Spleen (tissue), 11 donors: ENCODE results near the gene NAA40. TPM values are rescaled to one million over a fixed set of nuclear protein-coding genes. Genes with fewer than 3 reads are reported as not detected.

Experiments used
- DNase-seq: peaks from one replicate; pipeline ENCODE4 v3.0.0-alpha.2; 2020
- H3K27ac ChIP-seq, 8 donors: fragments of 200-600 bp; sonication (generic) in 7 of 8; 1 replicate in 4 of 8; 2 replicates in 4 of 8; pipeline versions ENCODE4 v1.5.0 to v1.8.0; 2016 to 2021; ENCODE audit warnings: inconsistent platforms in 4 of 8, mild to moderate bottlenecking in 4 of 8, moderate library complexity in 1 of 8
- H3K27me3 ChIP-seq, 7 donors: fragments of 200-600 bp; sonication (generic) in 6 of 7; replicated peaks in 1 of 7; 1 replicate in 4 of 7; 2 replicates in 3 of 7; pipeline versions ENCODE4 v1.5.0 to v1.8.0; 2016 to 2021; ENCODE audit warnings: inconsistent platforms in 3 of 7, mild to moderate bottlenecking in 1 of 7
- H3K36me3 ChIP-seq, 6 donors: fragments of 200-600 bp; sonication (generic) in 5 of 6; 1 replicate in 4 of 6; 2 replicates in 2 of 6; pipeline versions ENCODE4 v1.5.0 to v1.8.0; 2016 to 2021; ENCODE audit warnings: inconsistent platforms in 2 of 6
- H3K4me1 ChIP-seq, 6 donors: fragments of 200-600 bp; sonication (generic) in 5 of 6; 1 replicate in 3 of 6; 2 replicates in 3 of 6; pipeline versions ENCODE4 v1.5.0 to v1.8.0; 2016 to 2021; ENCODE audit warnings: inconsistent platforms in 3 of 6
- H3K4me3 ChIP-seq, 8 donors: fragments of 200-600 bp; sonication (generic) in 7 of 8; 1 replicate in 4 of 8; 2 replicates in 4 of 8; pipeline versions ENCODE4 v1.5.0 to v1.8.0; 2016 to 2021; ENCODE audit warnings: inconsistent platforms in 4 of 8, mild to moderate bottlenecking in 4 of 8, moderate library complexity in 2 of 8
- H3K9me3 ChIP-seq, 8 donors: fragments of 200-600 bp; sonication (generic) in 7 of 8; 1 replicate in 4 of 8; 2 replicates in 4 of 8; pipeline versions ENCODE4 v1.5.0 to v1.8.0; 2016 to 2021; ENCODE audit warnings: inconsistent platforms in 4 of 8
- POLR2A ChIP-seq, 3 donors: fragments of 450-650 bp; IDR thresholded peaks; one replicate each; pipeline ENCODE4 v1.5.1; 2017; ENCODE audit warnings: antibody characterized with exemption in 3 of 3, mild to moderate bottlenecking in 1 of 3
- POLR2AphosphoS5 ChIP-seq, 3 donors: sonication (generic); formaldehyde crosslinking; IDR thresholded peaks; one replicate each; pipeline ENCODE4 v1.5.1; 2017; ENCODE audit warnings: antibody characterized with exemption in 3 of 3
- WGBS, 5 donors: extraction: QIAGEN DNeasy Blood & Tissue Kit in 3 of 5; methylation state at CpG; one replicate each; pipeline versions ENCODE4 v1.1.5 to v1.1.7; 2013 to 2018; 5-methylcytosine and 5-hydroxymethylcytosine counted together
- intact Hi-C: fragments of 100-400 bp; cut with DNase I; formaldehyde crosslinking; loops from one replicate; pipeline ENCODE4 v1.15.0; 2023; ENCODE audit warnings: low total_unique reads
- polyA plus RNA-seq, 3 donors: library from polyadenylated mRNA; stranded (reverse); fragments of 200-250 nt; gene quantifications; one replicate each; pipeline ENCODE4 v1.2.1, GENCODE V29; 2013
- total RNA-seq, 7 donors: library from RNA; depleted of rRNA in 3 of 7; stranded (reverse); fragments of >200 nt in 3 of 7; fragmentation: NEBNext Ultra II Directional in 4 of 7; extraction: Animal tissue kit (Norgen Biotek cat#: 25700) in 4 of 7; gene quantifications; one replicate each; pipeline versions ENCODE4 v1.1.0 to v1.2.1, GENCODE V29; 2016 to 2021
- TF ChIP-seq, protein P1 (sequence below), 11 experiments: fragments of 200-600 bp in 7 of 11; fragments of 450-650 bp in 4 of 11; sonication (generic) in 4 of 11; IDR thresholded peaks in 8 of 11; conservative IDR thresholded peaks in 3 of 11; 1 replicate in 7 of 11; 2 replicates in 4 of 11; pipeline versions ENCODE4 v1.4.0 to v1.8.0; 2016 to 2021; ENCODE audit warnings: antibody characterized with exemption in 11 of 11, inconsistent platforms in 4 of 11, mild to moderate bottlenecking in 1 of 11
- donor health status: healthy with polysubstance abuse.
- donor health status: DM: no; HTN: no; CAD: no; lungs with moderate emphysema.
- donor health status: DM: no; HTN: no; CAD: no.
- donor health status: Bipolar disorder and iron deficiency.
- donor health status: healthy.
- donor health status: DM: no; HTN: no; CAD: no.
- donor health status: DM: yes; HTN: yes; CAD: no.

NAA40 gene
- total and polyA plus RNA-seq, 10 donors = 12.1 to 45.4 (median 30.2) TPM

DNA sequence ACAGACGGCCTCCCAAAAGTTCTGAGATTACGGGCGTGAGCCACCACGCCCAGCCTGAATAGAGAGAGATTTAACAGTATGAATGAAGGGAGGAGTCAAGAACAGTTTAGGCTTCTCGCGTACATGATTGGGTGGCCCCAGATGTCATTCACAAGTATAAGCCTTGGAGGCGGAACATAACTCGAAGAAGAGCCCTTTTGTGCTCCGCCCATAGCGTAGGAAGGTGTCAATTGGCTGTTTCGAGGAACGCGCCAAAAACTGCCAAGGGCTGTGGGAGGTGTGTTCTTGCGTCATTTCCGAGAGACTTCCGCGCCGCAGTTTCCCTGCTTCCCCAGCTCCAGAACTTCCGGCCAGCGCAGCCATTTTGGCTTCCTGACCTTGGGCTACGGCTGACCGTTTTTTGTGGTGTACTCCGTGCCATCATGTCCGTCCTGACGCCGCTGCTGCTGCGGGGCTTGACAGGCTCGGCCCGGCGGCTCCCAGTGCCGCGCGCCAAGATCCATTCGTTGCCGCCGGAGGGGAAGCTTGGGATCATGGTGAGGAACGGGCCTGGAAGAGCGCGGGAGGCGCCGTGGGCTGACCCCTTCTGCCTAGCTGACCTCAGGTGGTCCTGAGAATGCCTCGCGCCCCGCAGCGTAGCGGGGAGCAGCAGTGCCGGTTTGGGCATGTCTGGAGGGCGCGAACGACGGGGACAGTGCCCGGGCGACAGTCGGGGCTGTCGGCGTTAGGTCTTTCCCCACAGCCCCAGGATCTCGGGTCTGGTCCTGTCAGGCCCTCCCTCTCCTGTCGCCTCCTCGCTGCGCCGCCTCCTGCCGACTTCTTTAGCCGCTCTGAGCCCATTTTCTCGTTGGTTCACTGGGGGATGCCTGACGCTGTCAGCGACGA is 35.7 kb downstream of the NAA40 start, which contains the start of gene COX8A:
COX8A (plus strand) TSS at position 362 of the 885 bp plus-strand sequence; CDS start at position 423, 61 bp downstream.
- WGBS, 5 donors = 0 to 1% (median 0%) methylated on average over 34 to 67 of the region's 67 CpGs
- intact Hi-C loops = no loop called here
- peak; percentile 96 for DNase-seq
- TF ChIP-seq POLR2AphosphoS5 (IDR thresholded peaks at IDR 0.05) (peak; percentile 91 to 92 (median 92)), POLR2A (IDR thresholded peaks at IDR 0.05) (peak in 1 of 3 donors; percentile 30)
- TF ChIP-seq, protein P1, sequence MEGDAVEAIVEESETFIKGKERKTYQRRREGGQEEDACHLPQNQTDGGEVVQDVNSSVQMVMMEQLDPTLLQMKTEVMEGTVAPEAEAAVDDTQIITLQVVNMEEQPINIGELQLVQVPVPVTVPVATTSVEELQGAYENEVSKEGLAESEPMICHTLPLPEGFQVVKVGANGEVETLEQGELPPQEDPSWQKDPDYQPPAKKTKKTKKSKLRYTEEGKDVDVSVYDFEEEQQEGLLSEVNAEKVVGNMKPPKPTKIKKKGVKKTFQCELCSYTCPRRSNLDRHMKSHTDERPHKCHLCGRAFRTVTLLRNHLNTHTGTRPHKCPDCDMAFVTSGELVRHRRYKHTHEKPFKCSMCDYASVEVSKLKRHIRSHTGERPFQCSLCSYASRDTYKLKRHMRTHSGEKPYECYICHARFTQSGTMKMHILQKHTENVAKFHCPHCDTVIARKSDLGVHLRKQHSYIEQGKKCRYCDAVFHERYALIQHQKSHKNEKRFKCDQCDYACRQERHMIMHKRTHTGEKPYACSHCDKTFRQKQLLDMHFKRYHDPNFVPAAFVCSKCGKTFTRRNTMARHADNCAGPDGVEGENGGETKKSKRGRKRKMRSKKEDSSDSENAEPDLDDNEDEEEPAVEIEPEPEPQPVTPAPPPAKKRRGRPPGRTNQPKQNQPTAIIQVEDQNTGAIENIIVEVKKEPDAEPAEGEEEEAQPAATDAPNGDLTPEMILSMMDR (IDR thresholded peaks at IDR 0.05 in 8 of 11, conservative IDR thresholded peaks at IDR 0.05 in 3 of 11) = peak in 3 of 11 experiments; percentile 8 to 42 (median 8)
- peaks cover 17 to 39% (median 31%) of the 10 kb centered on the region in 6 donors for H3K4me1 ChIP-seq
- peak within 1 kb of the TSS; percentile 93 to 98 (median 96) for H3K27ac ChIP-seq
- peaks cover 0 to 23% (median 2%) of the 10 kb centered on the region in 6 donors for H3K36me3 ChIP-seq
- peak within 1 kb of the TSS; percentile 91 to 99 (median 96) for H3K4me3 ChIP-seq
- peaks cover 0 to 13% (median 0%) of the 10 kb centered on the region in 7 donors for H3K27me3 ChIP-seq
- no peaks in the 10 kb centered on the region for H3K9me3 ChIP-seq

- DNase-seq = no peak
These were observed 39.9 kb downstream of the NAA40 start for GRCh38 chr11:63978551-63979239.

DNA sequence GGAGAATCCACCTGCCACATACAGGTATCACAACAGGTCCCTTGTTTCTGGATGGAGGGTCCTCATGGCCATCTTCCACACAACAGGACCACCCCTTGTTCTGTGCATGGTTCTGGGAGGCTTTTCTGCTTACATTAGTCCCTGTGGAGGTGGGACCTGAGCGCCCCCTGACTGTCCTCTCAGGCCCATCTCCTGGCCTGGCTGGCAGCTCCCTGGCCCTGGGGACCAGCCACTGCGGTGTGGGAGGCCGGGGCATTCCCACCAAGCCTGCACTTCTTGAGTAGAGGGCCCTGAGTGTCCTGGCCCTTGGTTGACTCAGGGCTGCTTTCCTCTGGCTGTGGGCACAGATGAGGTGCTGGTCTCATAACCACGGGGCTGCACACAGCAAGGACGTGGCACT is 40.6 kb downstream of the NAA40 start:
- H3K27ac ChIP-seq = no peak overlapping the region
- 83 to 92% (median 88%) methylated on average over 2 to 5 of the region's 5 CpGs for WGBS, 5 donors
- intact Hi-C loops = no loop called here
- DNase-seq = no peak
- no peaks in the 10 kb centered on the region for H3K9me3 ChIP-seq
- H3K36me3 ChIP-seq = peaks cover 0 to 26% (median 2%) of the 10 kb centered on the region in 6 donors
- H3K4me1 ChIP-seq = peaks cover 18 to 61% (median 38%) of the 10 kb centered on the region in 6 donors
- no peak overlapping the region for H3K4me3 ChIP-seq
- TF ChIP-seq POLR2A (IDR thresholded peaks at IDR 0.05) = no peak
- TF ChIP-seq, protein P1 (IDR thresholded peaks at IDR 0.05 in 8 of 11, conservative IDR thresholded peaks at IDR 0.05 in 3 of 11) = no peak
- no peak for TF ChIP-seq POLR2AphosphoS5 (IDR thresholded peaks at IDR 0.05)
- no peaks in the 10 kb centered on the region for H3K27me3 ChIP-seq

More at GRCh38 chr11:63978551-63979239, 39.9 kb downstream of the NAA40 start:
- H3K27me3 ChIP-seq = no peaks in the 10 kb centered on the region
- peaks cover 0 to 26% (median 2%) of the 10 kb centered on the region in 6 donors for H3K36me3 ChIP-seq
- intact Hi-C loops = no loop called here
- TF ChIP-seq, protein P1 (IDR thresholded peaks at IDR 0.05 in 8 of 11, conservative IDR thresholded peaks at IDR 0.05 in 3 of 11) = no peak
- no peak for TF ChIP-seq POLR2A (IDR thresholded peaks at IDR 0.05)
- TF ChIP-seq POLR2AphosphoS5 (IDR thresholded peaks at IDR 0.05) = no peak
- H3K4me1 ChIP-seq = peaks cover 18 to 65% (median 44%) of the 10 kb centered on the region in 6 donors
- 80 to 88% (median 87%) methylated on average over 10 of the region's 10 CpGs for WGBS, 5 donors
- H3K27ac ChIP-seq = no peak overlapping the region
- no peak overlapping the region for H3K4me3 ChIP-seq
- no peaks in the 10 kb centered on the region for H3K9me3 ChIP-seq
